Kidney capillary endothelial cell (primary cell): ENCODE data around the gene MYLK.

ENCODE experiments used
- DNase-seq: peaks from one replicate; pipeline ENCODE4 v3.0.0-alpha.2; 2018; ENCODE audit warnings: low spot score

The MYLK gene

GRCh38 chr3:123792473-123793201 lies 91.5 kb downstream of the MYLK start:
- DNase-seq = no peak

GRCh38 chr3:123791898-123792297 lies 92.2 kb downstream of the MYLK start:
- peak; percentile 46 for DNase-seq

- DNase-seq = no peak
These were observed 92.7 kb downstream of the MYLK start for GRCh38 chr3:123791417-123791816.

- DNase-seq = no peak
These were observed 93.1 kb downstream of the MYLK start for GRCh38 chr3:123791073-123791370.

- DNase-seq = no peak
These were observed 93.7 kb downstream of the MYLK start for GRCh38 chr3:123790254-123791072.

- no peak for DNase-seq
These were observed 94.4 kb downstream of the MYLK start for GRCh38 chr3:123789760-123790159.

- DNase-seq = no peak
These were observed 95.0 kb downstream of the MYLK start for GRCh38 chr3:123789160-123789559.

GRCh38 chr3:123788710-123789109 lies 95.4 kb downstream of the MYLK start:
- DNase-seq = no peak

- DNase-seq = no peak
These were observed 97.0 kb downstream of the MYLK start for GRCh38 chr3:123787133-123787532.

GRCh38 chr3:123785602-123786001 lies 98.5 kb downstream of the MYLK start:
- no peak for DNase-seq

- peak; percentile 71 for DNase-seq
These were observed 100.3 kb downstream of the MYLK start for GRCh38 chr3:123783811-123784210.

GRCh38 chr3:123783050-123783689 lies 101.0 kb downstream of the MYLK start:
- DNase-seq = no peak

GRCh38 chr3:123782488-123782887 lies 101.6 kb downstream of the MYLK start:
- no peak for DNase-seq

GRCh38 chr3:123781571-123782275 lies 102.4 kb downstream of the MYLK start:
- no peak for DNase-seq

- no peak for DNase-seq
These were observed 103.0 kb downstream of the MYLK start for GRCh38 chr3:123781138-123781537.

GRCh38 chr3:123780656-123781055 lies 103.5 kb downstream of the MYLK start:
- DNase-seq = no peak

GRCh38 chr3:123779655-123780231 lies 104.4 kb downstream of the MYLK start:
- DNase-seq = no peak

GRCh38 chr3:123778991-123779622 lies 105.0 kb downstream of the MYLK start:
- DNase-seq = no peak

GRCh38 chr3:123778525-123778924 lies 105.6 kb downstream of the MYLK start:
- DNase-seq = no peak

- DNase-seq = no peak
These were observed 107.9 kb downstream of the MYLK start for GRCh38 chr3:123776071-123776782.

GRCh38 chr3:123774474-123774873 lies 109.7 kb downstream of the MYLK start:
- no peak for DNase-seq
